Activated T-cell treated with anti-CD3 and anti-CD28 coated beads, Interleukin-2, amount 50 U/mL, for 24 hours (primary cell): Measurements from ENCODE around the gene BRAT1.

Experiments used
- DNase-seq: peaks from one replicate; pipeline ENCODE4 v3.0.0-alpha.2; 2020
- H3K27ac Mint-ChIP-seq: 2 replicates; pipeline ENCODE4 v1.8.0; 2020; ENCODE audit warnings: mild to moderate bottlenecking, mixed read lengths
- H3K27me3 Mint-ChIP-seq: 2 replicates; pipeline ENCODE4 v1.8.0; 2020; ENCODE audit warnings: mixed read lengths
- H3K36me3 Mint-ChIP-seq: 2 replicates; pipeline ENCODE4 v1.8.0; 2020; ENCODE audit warnings: low read depth, mixed read lengths
- H3K4me1 Mint-ChIP-seq: 2 replicates; pipeline ENCODE4 v1.8.0; 2020; ENCODE audit warnings: low read depth, mixed read lengths
- H3K4me3 Mint-ChIP-seq: 2 replicates; pipeline ENCODE4 v1.8.0; 2020; ENCODE audit warnings: mild to moderate bottlenecking, moderate library complexity, mixed read lengths
- H3K9me3 Mint-ChIP-seq: 2 replicates; pipeline ENCODE4 v1.8.0; 2020; ENCODE audit warnings: mixed read lengths

Gene BRAT1

DNA sequence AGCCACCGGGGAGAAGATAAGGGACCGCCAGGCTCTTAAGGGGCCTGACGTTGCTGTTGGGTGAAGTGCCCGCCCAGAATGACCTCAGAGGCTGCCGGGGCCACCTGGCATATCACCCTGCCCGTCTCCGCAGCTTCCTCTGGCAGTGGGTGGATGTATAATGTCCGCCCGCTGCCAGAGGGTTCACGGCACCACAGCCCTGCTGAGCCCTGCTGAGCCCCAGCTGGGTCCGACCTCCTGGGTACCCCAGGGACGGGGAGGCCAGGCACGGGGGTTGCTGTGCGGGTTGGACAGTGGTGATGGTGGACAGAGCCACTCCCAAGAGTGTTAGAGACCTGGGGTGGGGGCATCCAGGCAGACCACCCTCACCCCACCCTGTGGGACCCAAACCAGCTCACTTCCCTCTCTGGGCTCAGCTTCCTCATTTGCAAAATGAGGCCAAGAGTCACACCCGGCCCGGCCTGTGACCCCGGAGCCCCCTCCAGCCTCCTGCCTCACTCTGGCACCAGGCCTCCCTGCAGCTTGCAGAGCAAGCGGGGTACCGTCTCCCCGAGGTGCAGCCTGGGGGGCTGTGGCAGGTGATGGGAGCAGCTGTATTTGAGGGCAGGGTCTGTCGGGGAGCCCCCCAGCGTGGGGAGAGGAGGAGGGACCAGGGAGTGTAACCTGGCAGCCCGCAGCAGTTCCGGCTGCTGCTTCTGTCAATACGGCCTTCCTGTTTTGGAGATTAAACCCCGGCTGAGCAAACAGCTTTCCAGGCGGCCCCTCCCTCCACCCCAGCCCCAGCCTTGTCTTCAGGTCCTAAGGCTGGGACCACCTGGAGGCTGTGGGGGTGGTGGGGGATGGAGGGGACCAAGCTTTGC is 44.2 kb downstream of the BRAT1 start:
- Mint-ChIP-seq H3K4me1 (peaks cover 55% of the 10 kb centered on the region), H3K36me3 (no peaks in the 10 kb centered on the region), H3K9me3 (no peaks in the 10 kb centered on the region), H3K27me3 (no peaks in the 10 kb centered on the region), H3K4me3 (peak overlapping the region; percentile 57), H3K27ac (peak overlapping the region; percentile 89)
- DNase-seq, result peak; percentile 77

DNA sequence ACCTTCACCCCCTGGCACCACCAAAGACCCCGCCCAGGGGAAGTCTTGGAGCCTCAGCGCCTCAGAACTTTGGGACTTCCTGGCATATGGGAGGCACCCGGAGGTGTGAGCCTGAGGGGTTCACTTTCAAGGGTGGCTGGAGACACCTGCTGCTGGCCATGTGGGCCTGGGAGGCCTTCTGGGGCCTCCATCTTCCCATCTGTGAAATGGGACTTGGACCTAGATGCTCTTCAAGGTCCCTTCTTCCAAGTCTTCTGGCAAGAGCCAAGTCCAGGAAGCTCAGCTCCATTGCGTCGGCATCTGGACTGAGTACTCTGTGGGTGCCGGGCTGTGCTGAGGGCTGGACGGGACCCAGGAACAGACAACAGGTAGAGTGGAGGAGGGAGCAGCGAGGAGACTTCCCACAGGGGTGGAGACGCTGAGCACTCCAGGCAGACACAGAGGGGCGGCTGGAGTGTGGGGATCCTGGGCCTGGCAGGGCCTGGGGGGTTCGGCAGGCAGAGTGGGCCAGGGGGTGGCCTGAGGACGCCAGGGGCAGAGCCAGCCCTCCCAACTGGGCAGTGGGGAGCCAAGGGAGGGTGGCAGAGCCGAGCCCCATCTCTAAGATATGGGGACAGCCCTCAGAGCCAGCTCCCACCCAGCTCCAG is 45.1 kb downstream of the BRAT1 start:
- peaks cover 55% of the 10 kb centered on the region for H3K4me1 Mint-ChIP-seq
- H3K27ac Mint-ChIP-seq, result peak overlapping the region; percentile 89

GRCh38 chr7:2509298-2509906 is 45.9 kb downstream of the BRAT1 start:
- Mint-ChIP-seq H3K27ac (peak overlapping the region; percentile 81), H3K4me1 (peaks cover 55% of the 10 kb centered on the region), H3K4me3 (peak overlapping the region; percentile 61), H3K9me3 (no peaks in the 10 kb centered on the region), H3K36me3 (no peaks in the 10 kb centered on the region), H3K27me3 (no peaks in the 10 kb centered on the region)
- DNase-seq, result no peak

More for the DNA sequence above, 45.1 kb downstream of the BRAT1 start:
- no peaks in the 10 kb centered on the region for H3K9me3 Mint-ChIP-seq
- DNase-seq, result no peak
- no peaks in the 10 kb centered on the region for H3K27me3 Mint-ChIP-seq
- no peaks in the 10 kb centered on the region for H3K36me3 Mint-ChIP-seq
- H3K4me3 Mint-ChIP-seq, result peak overlapping the region; percentile 57

DNA sequence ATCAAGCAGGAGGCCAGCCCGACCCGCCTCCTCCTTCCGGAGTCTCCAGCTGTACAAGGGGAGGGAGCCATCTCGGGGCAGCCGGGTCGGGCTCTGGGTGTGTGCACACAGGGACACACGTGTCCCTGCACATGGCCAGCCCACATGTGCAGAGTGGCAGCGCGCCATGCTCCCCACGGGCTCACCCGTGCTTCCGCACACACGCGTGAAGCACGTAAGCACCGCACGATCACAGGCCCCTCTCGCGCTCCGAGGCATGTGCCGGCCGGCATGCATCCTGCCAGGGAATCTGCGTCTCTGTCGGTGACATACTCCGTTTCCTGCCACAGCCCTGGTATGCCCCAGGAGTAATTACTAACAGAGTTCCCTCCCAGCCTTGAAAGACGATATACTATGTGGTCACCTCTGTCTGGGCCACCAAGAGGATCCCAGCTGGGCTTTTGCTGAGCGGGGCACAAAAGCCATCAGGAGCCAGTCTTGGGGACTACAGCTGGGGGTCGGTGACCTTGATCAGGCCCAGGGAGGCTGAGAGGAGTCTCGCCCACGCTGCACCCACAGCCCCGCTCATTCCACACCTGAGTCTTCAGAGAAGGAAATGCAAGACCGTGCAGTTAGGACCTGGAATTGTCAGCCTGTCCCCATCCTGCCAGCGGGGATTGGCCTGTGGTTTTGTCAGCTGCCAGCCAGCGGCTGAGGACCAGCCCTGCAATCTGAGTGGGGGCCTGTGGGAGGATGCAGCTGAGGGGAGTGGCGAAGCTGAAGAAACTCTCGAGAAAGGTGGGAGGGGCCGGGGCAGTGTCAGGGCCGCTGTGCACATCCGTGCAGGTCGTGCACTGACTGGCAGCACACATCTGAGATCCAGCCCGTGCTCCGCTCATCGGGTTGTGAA is 46.8 kb downstream of the BRAT1 start:
- H3K4me3 Mint-ChIP-seq, result peak overlapping the region; percentile 61
- H3K4me1 Mint-ChIP-seq, result peaks cover 55% of the 10 kb centered on the region
- H3K36me3 Mint-ChIP-seq, result no peaks in the 10 kb centered on the region
- H3K27ac Mint-ChIP-seq, result peak overlapping the region; percentile 81
- no peaks in the 10 kb centered on the region for H3K9me3 Mint-ChIP-seq
- peak; percentile 76 for DNase-seq
- H3K27me3 Mint-ChIP-seq, result no peaks in the 10 kb centered on the region

- Mint-ChIP-seq H3K4me3 (no peak overlapping the region), H3K36me3 (no peaks in the 10 kb centered on the region)
Measured at GRCh38 chr7:2507917-2508306, 47.4 kb downstream of the BRAT1 start.

GRCh38 chr7:2507208-2507916 is 48.0 kb downstream of the BRAT1 start:
- Mint-ChIP-seq H3K4me1 (peaks cover 46% of the 10 kb centered on the region), H3K36me3 (no peaks in the 10 kb centered on the region), H3K4me3 (no peak overlapping the region), H3K27ac (no peak overlapping the region), H3K27me3 (no peaks in the 10 kb centered on the region), H3K9me3 (no peaks in the 10 kb centered on the region)
- DNase-seq, result no peak

More at GRCh38 chr7:2507917-2508306, 47.4 kb downstream of the BRAT1 start:
- H3K9me3 Mint-ChIP-seq, result no peaks in the 10 kb centered on the region
- DNase-seq, result no peak
- H3K27ac Mint-ChIP-seq, result peak overlapping the region; percentile 81
- H3K4me1 Mint-ChIP-seq, result peaks cover 51% of the 10 kb centered on the region
- H3K27me3 Mint-ChIP-seq, result no peaks in the 10 kb centered on the region

DNA sequence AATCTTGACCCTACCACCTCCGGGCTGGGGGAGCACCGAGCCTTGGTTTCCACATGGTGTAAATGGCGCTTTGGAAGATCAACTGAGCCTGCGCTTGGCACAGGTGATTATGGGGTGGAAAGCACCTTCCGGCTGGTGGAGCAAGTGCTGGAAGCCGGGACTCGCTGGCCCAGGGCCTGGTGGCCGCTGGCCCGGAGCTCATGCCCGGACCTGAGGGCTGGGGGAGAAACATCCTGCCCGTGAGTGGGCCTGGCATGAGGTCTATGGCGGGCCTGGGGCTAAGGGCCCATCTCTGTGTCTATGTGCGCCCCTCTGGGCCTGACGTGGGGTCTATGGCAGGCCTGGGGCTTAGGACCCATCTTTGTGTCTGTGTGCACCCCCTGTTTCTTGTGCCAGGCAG is 49.9 kb downstream of the BRAT1 start:
- Mint-ChIP-seq H3K27ac (no peak overlapping the region), H3K36me3 (no peaks in the 10 kb centered on the region), H3K9me3 (no peaks in the 10 kb centered on the region), H3K27me3 (no peaks in the 10 kb centered on the region), H3K4me3 (no peak overlapping the region), H3K4me1 (peaks cover 26% of the 10 kb centered on the region)
- no peak for DNase-seq

DNA sequence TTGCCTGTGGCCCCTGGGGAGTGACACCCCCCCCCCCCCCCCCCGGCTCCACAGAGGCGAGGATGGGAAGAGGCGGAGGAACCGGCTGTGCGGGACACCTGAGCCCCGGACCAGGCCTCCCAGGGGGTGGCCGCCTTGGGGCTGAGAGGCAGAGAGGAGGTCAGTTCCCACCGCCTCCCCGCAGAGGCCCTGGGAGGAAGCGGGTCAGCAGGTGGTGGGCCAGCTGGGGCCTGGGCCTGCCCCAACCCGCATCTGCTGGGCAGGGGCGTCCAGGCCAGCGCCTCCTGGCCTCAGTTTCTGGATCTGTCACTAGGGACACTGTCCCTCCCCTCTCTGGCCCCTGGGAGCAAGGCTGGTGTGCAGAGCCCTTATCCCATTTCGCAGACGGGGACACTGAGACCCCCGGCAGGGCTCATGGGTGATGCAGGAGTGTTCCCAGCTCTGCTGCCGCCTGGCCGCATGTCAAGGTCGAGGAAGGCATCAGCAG is 50.4 kb downstream of the BRAT1 start:
- no peak for DNase-seq
- no peaks in the 10 kb centered on the region for H3K9me3 Mint-ChIP-seq
- H3K36me3 Mint-ChIP-seq, result no peaks in the 10 kb centered on the region
- no peak overlapping the region for H3K4me3 Mint-ChIP-seq
- no peaks in the 10 kb centered on the region for H3K27me3 Mint-ChIP-seq
- no peak overlapping the region for H3K27ac Mint-ChIP-seq
- peaks cover 22% of the 10 kb centered on the region for H3K4me1 Mint-ChIP-seq

GRCh38 chr7:2504128-2504888 is 51.0 kb downstream of the BRAT1 start:
- Mint-ChIP-seq H3K27ac (no peak overlapping the region), H3K4me3 (no peak overlapping the region), H3K36me3 (no peaks in the 10 kb centered on the region), H3K27me3 (no peaks in the 10 kb centered on the region), H3K4me1 (peaks cover 16% of the 10 kb centered on the region), H3K9me3 (no peaks in the 10 kb centered on the region)
- no peak for DNase-seq

DNA sequence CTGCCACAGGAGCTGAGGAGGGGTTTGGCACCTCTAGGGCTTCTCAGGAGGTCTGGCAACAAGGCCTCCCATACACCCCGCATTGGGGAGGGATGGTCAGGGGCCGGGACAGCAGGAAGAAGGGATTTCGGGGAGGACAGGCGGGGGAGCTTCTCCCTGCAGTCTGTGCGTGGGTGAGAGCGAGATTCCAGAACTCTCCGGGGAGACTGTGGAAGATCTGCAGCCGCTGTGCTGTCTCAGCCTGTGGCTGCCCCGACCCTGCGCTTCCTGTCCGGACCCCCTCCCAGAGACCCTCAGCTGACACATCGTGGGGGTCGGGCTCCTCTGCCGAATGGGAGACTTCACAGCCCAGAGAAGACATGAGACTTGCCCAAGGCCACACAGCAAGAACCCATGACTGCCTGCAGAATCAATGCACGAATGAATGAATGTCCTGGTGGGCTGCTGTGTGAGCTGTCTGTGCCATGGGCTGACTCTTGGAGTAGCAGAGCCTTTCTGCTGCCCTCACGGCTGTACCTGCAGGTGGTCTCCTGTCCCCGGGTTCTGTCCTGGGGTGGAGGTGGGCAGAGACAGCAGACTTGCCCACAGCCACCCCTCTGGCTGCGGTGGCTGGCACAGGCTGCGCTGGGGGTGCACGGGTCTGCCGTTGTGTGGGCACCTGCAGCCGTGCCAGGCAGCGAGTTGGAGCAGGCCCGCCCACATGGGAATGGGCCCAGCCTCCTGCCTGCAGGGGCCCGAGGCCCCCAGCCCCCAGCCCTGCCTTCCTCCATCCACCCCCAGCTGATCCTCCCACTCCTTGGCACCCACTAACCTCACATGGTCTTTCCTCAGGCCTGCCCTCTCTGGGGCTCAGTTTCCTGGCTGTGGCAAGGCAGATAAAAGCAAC is 52.0 kb downstream of the BRAT1 start:
- H3K4me3 Mint-ChIP-seq, result no peak overlapping the region
- no peaks in the 10 kb centered on the region for H3K36me3 Mint-ChIP-seq
- H3K4me1 Mint-ChIP-seq, result peaks cover 6% of the 10 kb centered on the region
- DNase-seq, result no peak
- H3K27ac Mint-ChIP-seq, result no peak overlapping the region
- no peaks in the 10 kb centered on the region for H3K27me3 Mint-ChIP-seq
- no peaks in the 10 kb centered on the region for H3K9me3 Mint-ChIP-seq

GRCh38 chr7:2502647-2502966 is 52.7 kb downstream of the BRAT1 start:
- Mint-ChIP-seq H3K4me1 (peaks cover under 1% of the 10 kb centered on the region), H3K27ac (no peak overlapping the region), H3K9me3 (no peaks in the 10 kb centered on the region), H3K36me3 (no peaks in the 10 kb centered on the region), H3K27me3 (peaks cover under 1% of the 10 kb centered on the region), H3K4me3 (no peak overlapping the region)
- no peak for DNase-seq

DNA sequence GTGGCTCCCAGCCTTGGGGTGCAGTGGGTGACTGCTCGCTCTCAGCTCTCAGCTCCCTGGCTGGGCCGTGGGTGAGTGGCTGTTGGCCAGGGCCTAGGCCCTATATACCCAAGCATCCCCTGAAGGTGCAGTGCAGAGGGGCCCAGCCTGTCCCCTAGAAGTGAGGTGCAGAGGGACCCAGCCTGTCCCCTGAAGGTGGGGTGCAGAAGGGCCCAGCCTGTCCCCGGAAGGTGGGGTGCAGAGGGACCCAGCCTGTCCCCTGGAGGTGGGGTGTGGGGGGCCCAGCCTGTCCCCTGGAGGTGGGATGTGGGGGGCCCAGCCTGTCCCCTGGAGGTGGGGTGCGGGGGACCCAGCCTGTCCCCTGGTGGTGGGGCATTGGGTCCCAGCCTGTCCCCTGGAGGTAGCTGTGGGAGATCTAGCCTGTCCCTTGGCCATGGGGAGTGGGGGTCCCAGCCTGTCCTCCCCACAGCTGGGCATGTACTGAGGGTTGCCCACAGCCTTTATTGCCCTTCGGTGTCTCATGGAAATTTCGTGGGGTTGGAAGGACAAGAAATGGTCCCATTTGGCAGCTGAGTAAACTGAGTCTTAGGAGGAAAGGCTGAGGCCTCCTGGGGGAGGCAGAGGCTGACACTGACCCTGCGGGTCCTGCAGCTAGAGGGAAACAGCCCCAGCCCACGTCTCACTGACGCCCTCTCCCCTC is 53.2 kb downstream of the BRAT1 start:
- Mint-ChIP-seq H3K9me3 (no peaks in the 10 kb centered on the region), H3K36me3 (no peaks in the 10 kb centered on the region), H3K27ac (no peak overlapping the region), H3K27me3 (peaks cover 5% of the 10 kb centered on the region), H3K4me1 (peaks cover 2% of the 10 kb centered on the region), H3K4me3 (no peak overlapping the region)
- DNase-seq, result no peak
